ENCODE data around the gene VWCE.

GRCh38 chr11:61333550-61334433 is 38.7 kb upstream of the VWCE start:
- TF ChIP-seq SAFB2 (IDR thresholded peaks at IDR 0.05; ENCODE audit: borderline replicate concordance, low read depth, low read length, severe bottlenecking) (no peak), TEAD1 (CRISPR knock-in tag; IDR thresholded peaks at IDR 0.05) (no peak), PCBP2 (IDR thresholded peaks at IDR 0.05; ENCODE audit: low read depth, low read length, poor library complexity, severe bottlenecking) (no peak), JUND (IDR thresholded peaks at IDR 0.05; ENCODE audit: borderline replicate concordance, low read depth, low read length) (no peak), JUND (tag; IDR thresholded peaks at IDR 0.05; ENCODE audit: borderline replicate concordance, low read depth, low read length) (no peak)
